Measurements from ENCODE around the gene CDK18.

Gene CDK18

DNA sequence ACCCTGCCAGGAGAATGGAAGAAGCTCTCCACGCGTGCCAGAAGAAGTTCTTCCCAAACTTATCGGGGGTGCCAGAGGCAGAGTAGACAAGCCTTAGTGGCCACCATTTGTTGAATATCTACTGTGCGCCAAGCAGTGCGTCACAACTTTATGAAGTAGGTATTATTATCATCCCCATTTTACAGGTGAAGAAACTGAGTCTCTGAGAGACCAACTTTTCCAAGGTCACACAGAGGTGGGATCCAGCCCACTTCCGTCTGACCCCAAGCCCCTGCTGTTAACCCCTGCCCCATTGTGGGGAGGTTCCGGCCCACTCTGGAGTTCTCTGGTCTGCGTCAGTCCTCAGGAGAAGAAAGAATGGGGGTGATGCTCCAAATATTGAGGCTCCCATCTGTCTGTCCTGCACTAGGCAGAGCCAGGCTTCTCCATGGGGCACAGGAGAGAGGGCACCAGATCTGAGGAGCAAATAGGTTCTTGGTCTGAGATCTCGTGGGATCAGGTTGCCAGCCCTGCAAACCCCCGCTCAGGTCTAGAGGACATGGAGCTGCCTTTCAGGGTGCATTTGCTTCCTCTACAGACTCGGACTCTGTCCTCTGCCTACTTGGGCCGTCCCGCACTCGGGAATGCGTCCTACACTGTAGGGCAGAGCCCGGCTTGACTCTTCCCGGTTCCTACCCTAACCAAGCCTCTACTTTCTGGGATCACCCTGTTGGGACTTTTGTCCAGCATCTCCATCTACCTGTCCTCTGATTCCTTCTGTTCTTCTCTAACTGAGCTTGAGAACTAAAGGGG, 2.1 kb downstream of the CDK18 start:
- no peak for DNase-seq

- DNase-seq = no peak
Measured at GRCh38 chr1:205508227-205508714, 3.8 kb downstream of the CDK18 start.

DNA sequence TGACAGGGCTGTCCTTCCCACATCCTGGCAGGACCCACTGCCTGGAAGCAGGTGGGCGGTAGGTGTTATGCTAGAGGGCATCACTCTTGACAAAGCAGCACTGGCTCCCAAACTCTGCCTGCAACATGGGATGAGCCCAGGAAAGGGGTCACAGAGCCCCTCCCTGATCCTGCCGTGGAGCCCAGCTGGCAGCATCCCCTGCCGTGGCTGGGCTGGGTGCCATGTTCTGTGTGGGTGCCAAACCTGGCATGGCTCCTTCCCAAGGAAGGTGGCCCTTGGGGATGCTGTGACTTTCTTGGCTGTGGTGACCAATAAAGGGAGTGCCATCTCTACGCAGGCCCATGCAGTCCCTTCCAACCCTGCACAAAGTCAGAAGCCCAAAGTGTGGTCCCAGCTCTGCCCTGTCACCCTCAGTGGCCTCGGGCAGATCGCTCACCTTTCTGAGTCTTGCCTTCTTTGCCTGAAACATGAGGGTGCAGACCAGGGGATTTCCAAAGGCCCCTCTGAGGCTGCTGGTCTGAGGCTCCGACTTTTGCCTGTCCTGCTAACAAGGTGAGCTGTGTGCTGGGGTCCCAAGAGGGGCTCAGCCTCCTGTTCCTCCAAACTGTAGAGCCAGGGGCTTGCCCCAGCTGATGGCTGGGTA, 6.0 kb downstream of the CDK18 start:
- DNase-seq = no peak

DNA sequence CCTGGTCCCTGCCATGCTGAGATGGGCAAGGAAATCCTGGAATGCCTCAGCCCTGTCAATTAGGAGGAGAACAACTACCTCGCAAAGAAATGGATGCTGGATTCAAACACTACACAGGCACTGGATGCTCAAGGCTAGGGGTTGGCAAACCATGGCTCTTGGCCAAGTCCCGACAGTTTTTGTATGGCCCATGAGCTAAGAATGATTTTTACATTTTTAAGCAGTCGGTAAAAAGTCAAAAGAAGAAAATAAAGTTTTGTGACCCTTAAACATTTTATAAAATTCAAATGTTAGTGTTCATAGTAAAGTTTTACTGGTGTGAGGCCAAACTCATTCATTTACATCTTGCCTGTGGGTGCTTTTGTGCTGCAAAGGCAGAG, 6.5 kb downstream of the CDK18 start:
- no peak for DNase-seq

- DNase-seq = no peak
Measured at GRCh38 chr1:205512059-205513045, 7.9 kb downstream of the CDK18 start.

- no peak for DNase-seq
Measured at GRCh38 chr1:205513774-205514173, 9.3 kb downstream of the CDK18 start.

- DNase-seq = no peak
Measured at GRCh38 chr1:205514211-205515142, 10.0 kb downstream of the CDK18 start.

- DNase-seq = no peak
Measured at GRCh38 chr1:205515781-205516253, 11.3 kb downstream of the CDK18 start.

GRCh38 chr1:205516362-205516761, 11.9 kb downstream of the CDK18 start:
- DNase-seq = no peak

DNA sequence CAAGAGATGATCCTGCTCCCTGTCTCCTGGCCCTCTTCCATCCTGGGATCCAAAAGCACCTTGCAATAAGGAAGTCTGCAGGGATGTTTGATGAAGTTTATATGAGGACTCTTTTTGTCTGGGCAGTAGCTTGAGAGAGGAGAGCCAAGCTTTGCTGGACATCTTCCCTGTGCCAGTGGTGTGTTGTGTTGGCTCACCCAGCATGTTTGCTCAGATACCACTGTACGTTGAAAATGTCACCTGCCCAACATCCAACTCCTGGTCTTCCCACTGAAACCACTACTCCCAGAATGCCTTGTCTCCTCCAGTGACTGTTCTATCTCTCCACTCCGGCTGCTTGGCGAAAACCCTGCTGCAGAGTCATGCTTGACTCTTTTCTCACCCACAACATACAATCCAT, 12.8 kb downstream of the CDK18 start:
- no peak for DNase-seq

GRCh38 chr1:205517763-205518162, 13.3 kb downstream of the CDK18 start:
- DNase-seq = no peak

GRCh38 chr1:205518661-205519540, 14.4 kb downstream of the CDK18 start:
- DNase-seq = no peak

- no peak for DNase-seq
Measured at GRCh38 chr1:205519541-205520131, 15.2 kb downstream of the CDK18 start.

- no peak for DNase-seq
Measured at GRCh38 chr1:205520709-205521108, 16.2 kb downstream of the CDK18 start.

DNA sequence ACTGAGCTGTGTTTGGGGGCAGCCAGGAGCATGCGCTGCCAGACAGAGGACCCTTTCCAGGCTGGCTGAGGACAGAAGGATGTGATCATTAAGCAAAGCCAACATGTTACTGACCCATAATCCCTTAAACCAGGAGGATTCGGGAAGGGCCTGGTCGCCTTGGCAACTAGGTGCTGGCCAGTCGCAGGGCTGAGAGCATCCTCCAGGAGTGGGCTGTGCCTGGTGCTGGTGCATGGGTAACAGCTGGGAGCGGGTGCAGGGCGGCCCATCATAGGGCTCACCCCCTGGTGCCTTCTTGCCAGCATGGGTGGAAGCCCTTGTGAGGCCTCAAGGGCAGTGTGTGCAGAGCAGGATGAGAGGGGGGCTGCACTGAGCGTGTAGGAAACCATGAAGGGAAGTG, 17.2 kb downstream of the CDK18 start:
- no peak for DNase-seq

DNA sequence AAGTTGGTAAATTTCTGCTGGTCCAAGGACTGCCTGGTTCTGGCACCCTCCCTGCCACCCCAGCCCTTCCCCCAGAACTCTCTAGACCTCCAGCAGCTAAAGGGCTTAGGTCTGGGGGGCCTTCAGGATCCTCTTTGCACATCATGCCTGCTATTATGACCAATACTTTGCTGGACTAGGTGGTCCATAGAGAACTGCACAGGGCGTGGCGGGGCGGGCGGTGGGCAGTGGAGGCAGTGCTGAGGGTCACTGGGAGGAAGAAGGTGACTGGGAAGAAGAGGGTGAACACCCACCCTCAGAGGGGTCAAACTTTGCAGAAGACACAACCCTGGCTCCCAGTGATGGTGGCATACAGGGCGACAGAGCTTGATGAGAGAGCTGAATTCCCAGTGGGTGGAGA, 18.2 kb downstream of the CDK18 start:
- DNase-seq = no peak

- DNase-seq = no peak
Measured at GRCh38 chr1:205523261-205523890, 18.9 kb downstream of the CDK18 start.

- DNase-seq = peak; percentile 19 to 67 (median 51)
Measured at GRCh38 chr1:205523891-205524793, 19.7 kb downstream of the CDK18 start.

GRCh38 chr1:205524794-205525101, 20.3 kb downstream of the CDK18 start:
- DNase-seq = no peak
